SK-N-SH treated with all-trans-retinoic acid at 6 μM for 48 hours (cell line): ENCODE measurements around the gene ZNF30.
"Not testable (repeated sequence)": the region's sequence is repeated elsewhere in the genome, so short reads cannot be mapped to it uniquely, and the experiment has no call there.

Experiments used
- ATAC-seq: fragments of 200-7000 bp; cut with Tn5 transposase; 3 replicates; pipeline ENCODE4 v1.9.1; 2020; ENCODE audit warnings: mild to moderate bottlenecking, moderate library complexity
- ARNTL ChIP-seq: fragments of 450-650 bp; formaldehyde crosslinking; IDR thresholded peaks from 2 replicates; pipeline ENCODE4 v1.5.0; 2020; ENCODE audit warnings: low read depth, mild to moderate bottlenecking, moderate library complexity, borderline replicate concordance
- BACH2 ChIP-seq: fragments of 250-450 bp; sonication (Bioruptor Pico); IDR thresholded peaks from 2 replicates; pipeline ENCODE4 v1.9.0; 2021; ENCODE audit warnings: mild to moderate bottlenecking, borderline replicate concordance
- CSDC2 ChIP-seq: fragments of 250-450 bp; sonication (Bioruptor Pico); IDR thresholded peaks from 2 replicates; pipeline ENCODE4 v1.5.0; 2020; ENCODE audit warnings: mild to moderate bottlenecking, moderate library complexity
- GLIS3 ChIP-seq: fragments of 250-450 bp; sonication (Bioruptor Pico); IDR thresholded peaks from 2 replicates; pipeline ENCODE4 v1.5.0; 2020; ENCODE audit warnings: mild to moderate bottlenecking, moderate library complexity
- OSR1 ChIP-seq: fragments of 250-450 bp; sonication (Bioruptor Pico); IDR thresholded peaks from 2 replicates; pipeline ENCODE4 v1.8.0; 2022; ENCODE audit warnings: moderate library complexity, mild to moderate bottlenecking, inconsistent platforms
- PPARA ChIP-seq: fragments of 250-450 bp; sonication (Bioruptor Pico); IDR thresholded peaks from 2 replicates; pipeline ENCODE4 v1.5.0; 2020; ENCODE audit warnings: mild to moderate bottlenecking, borderline replicate concordance
- RARB ChIP-seq: fragments of 250-450 bp; sonication (Bioruptor Pico); IDR thresholded peaks from 2 replicates; pipeline ENCODE4 v1.8.0; 2021; ENCODE audit warnings: mild to moderate bottlenecking, moderate library complexity
- TCF4 ChIP-seq: fragments of 250-450 bp; sonication (Bioruptor Pico); IDR thresholded peaks from 2 replicates; pipeline ENCODE4 v1.8.0; 2021; ENCODE audit warnings: mild to moderate bottlenecking, moderate library complexity, borderline replicate concordance
- TOX ChIP-seq: fragments of 250-450 bp; sonication (Bioruptor Pico); IDR thresholded peaks from 2 replicates; pipeline ENCODE4 v1.8.0; 2021; ENCODE audit warnings: mild to moderate bottlenecking, moderate library complexity, borderline replicate concordance
- ZC3H10 ChIP-seq: fragments of 250-450 bp; sonication (Bioruptor Pico); IDR thresholded peaks from 2 replicates; pipeline ENCODE4 v1.5.1; 2021; ENCODE audit warnings: mild to moderate bottlenecking, moderate library complexity
- ZFP3 ChIP-seq: fragments of 250-450 bp; sonication (Bioruptor Pico); IDR thresholded peaks from 2 replicates; pipeline ENCODE4 v1.5.0; 2020; ENCODE audit warnings: mild to moderate bottlenecking, moderate library complexity
- ZFP30 ChIP-seq: fragments of 450-650 bp; formaldehyde crosslinking; IDR thresholded peaks from 2 replicates; pipeline ENCODE4 v1.5.0; 2022; ENCODE audit warnings: mild to moderate bottlenecking, moderate library complexity
- ZNF565 ChIP-seq: fragments of 450-650 bp; formaldehyde crosslinking; conservative IDR thresholded peaks from 2 replicates; pipeline ENCODE4 v1.5.0; 2020; ENCODE audit warnings: low read depth, mild to moderate bottlenecking, moderate library complexity
- ZNF8 ChIP-seq: fragments of 450-650 bp; formaldehyde crosslinking; IDR thresholded peaks from 2 replicates; pipeline ENCODE4 v1.5.0; 2020; ENCODE audit warnings: mild to moderate bottlenecking, moderate library complexity
- TF ChIP-seq, protein P1 (sequence below): fragments of 250-450 bp; sonication (Bioruptor Pico); IDR thresholded peaks from 2 replicates; pipeline ENCODE4 v1.8.0; 2020; ENCODE audit warnings: mild to moderate bottlenecking, moderate library complexity, borderline replicate concordance
- TF ChIP-seq, protein P2 (sequence below): fragments of 250-450 bp; sonication (Bioruptor Pico); IDR thresholded peaks from 2 replicates; pipeline ENCODE4 v1.8.0; 2021; ENCODE audit warnings: low read depth, mild to moderate bottlenecking, moderate library complexity, borderline replicate concordance
- TF ChIP-seq, protein P3 (sequence below): fragments of 250-450 bp; sonication (Bioruptor Pico); IDR thresholded peaks from 2 replicates; pipeline ENCODE4 v1.5.1; 2021; ENCODE audit warnings: mild to moderate bottlenecking, moderate library complexity

The ZNF30 gene

DNA sequence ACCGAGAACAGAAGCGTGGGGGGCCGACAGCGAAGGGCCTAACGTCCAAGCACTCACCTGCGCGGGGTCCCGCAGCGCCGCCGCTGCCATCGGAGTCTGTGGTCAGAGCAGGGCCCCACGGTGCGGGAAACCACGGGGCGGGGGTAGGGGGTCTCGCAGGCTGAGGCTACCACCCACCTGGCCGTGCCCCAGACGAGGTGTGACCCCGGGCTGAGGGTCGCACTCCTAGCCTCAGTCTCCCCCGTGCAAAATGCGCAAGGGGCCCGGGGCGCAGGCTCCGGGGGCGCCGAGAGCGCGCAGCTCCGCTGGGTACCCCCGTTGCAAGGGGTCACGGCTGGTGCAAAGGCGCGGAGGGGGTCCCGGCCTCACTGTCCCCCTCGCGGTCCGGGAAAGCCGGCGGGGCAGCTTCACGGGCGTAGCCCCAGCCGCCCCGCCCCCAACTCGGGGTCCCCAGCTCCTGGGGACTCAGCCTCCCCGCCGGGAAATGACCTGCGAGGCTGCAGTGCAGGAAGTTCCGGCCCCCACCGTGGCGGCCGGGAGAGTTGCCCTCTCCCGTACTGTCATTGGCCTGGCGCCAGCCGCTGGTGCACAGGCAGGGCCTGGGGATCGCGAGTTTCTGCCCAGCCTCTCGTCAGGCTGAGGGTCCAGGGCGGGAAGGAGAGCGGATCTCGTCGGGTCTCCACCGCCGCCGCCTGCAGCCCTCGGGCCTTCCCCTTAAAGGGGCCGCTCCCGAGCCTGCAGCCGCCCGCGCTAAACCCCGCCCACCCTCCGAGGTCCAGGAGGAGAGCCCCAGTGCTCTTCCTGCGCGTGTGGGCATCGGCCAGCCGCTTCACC, 37.1 kb downstream of the ZNF30 start, which contains the start of gene ZNF792:
TSS of gene ZNF792 (minus strand) at position 657 of the 834 bp plus-strand sequence. CDS start at position 90, 567 bp downstream.
- ATAC-seq = peak; percentile 92
- TF ChIP-seq, protein P1, sequence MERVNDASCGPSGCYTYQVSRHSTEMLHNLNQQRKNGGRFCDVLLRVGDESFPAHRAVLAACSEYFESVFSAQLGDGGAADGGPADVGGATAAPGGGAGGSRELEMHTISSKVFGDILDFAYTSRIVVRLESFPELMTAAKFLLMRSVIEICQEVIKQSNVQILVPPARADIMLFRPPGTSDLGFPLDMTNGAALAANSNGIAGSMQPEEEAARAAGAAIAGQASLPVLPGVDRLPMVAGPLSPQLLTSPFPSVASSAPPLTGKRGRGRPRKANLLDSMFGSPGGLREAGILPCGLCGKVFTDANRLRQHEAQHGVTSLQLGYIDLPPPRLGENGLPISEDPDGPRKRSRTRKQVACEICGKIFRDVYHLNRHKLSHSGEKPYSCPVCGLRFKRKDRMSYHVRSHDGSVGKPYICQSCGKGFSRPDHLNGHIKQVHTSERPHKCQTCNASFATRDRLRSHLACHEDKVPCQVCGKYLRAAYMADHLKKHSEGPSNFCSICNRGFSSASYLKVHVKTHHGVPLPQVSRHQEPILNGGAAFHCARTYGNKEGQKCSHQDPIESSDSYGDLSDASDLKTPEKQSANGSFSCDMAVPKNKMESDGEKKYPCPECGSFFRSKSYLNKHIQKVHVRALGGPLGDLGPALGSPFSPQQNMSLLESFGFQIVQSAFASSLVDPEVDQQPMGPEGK = peak; percentile 69; the same call in 1 of the 2 replicates
- TF ChIP-seq, protein P2, sequence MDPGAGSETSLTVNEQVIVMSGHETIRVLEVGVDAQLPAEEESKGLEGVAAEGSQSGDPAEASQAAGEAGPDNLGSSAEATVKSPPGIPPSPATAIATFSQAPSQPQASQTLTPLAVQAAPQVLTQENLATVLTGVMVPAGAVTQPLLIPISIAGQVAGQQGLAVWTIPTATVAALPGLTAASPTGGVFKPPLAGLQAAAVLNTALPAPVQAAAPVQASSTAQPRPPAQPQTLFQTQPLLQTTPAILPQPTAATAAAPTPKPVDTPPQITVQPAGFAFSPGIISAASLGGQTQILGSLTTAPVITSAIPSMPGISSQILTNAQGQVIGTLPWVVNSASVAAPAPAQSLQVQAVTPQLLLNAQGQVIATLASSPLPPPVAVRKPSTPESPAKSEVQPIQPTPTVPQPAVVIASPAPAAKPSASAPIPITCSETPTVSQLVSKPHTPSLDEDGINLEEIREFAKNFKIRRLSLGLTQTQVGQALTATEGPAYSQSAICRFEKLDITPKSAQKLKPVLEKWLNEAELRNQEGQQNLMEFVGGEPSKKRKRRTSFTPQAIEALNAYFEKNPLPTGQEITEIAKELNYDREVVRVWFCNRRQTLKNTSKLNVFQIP = no peak

DNA sequence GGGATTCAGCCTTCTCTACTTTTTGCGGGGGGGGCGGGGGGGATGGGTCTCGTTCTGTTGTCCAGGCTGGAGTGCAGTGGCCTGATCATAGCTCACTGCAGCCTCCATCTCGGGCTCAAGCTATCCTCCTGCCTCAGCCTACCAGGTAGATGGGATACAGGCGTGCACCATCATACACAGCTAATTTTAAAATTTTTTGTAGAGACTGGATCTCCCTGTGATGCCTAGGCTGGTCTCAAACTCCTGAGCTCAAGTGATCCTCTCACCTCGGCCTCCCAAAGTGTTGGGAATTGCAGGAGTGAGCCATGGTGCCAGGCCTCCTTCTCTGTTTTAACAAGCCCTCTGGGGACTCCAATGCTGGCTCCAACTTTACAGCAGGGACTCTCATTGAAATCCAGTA, 37.9 kb downstream of the ZNF30 start:
- TF ChIP-seq TOX (no peak), ZC3H10 (CRISPR knock-in tag) (no peak), ZFP30 (CRISPR knock-in tag) (no peak), ZNF565 (CRISPR knock-in tag) (no peak), BACH2 (CRISPR knock-in tag) (no peak), CSDC2 (CRISPR knock-in tag) (no peak), PPARA (CRISPR knock-in tag) (no peak)
- ATAC-seq = no peak

DNA sequence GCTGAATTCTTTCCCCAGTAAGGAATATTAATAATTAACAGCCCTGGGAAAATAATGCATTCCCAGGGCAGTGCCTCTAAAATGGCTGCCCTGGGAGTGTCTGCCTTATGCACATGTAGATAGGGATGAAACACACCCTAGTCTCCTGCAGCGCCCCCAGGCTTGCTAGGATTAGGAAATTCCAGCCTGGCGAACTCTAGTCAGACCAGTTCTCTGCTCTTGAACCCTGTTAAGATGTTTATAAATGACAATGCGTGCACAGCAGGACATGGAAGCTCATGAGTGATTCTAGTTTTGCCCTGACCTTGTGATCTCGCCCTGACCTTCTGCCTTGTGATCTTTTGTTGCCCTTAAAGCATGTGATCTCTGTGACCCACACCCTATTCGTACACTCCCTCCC, 38.8 kb downstream of the ZNF30 start:
- not testable (repeated sequence) for ATAC-seq

DNA sequence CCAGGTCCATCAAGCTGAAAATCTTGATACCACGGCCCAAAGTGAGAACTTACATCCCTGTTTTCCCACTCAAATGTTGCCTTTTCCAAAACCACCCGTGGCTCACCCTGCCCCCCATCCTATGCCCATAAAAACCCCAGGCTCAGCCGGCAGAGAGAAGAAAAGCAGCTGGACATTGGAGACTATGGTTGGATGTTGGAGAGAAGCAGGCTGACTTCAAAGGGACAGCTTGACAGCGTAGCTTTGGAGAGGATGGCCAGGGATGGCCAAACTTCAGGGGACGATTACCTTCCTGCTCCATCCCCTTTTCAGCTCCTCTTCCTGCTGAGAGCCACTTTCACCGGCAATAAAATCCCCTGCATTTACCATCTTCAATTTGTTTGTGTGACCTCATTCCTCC, 40.8 kb downstream of the ZNF30 start:
- TF ChIP-seq TOX = no peak
- TF ChIP-seq ZFP3 (CRISPR knock-in tag) = no peak
- no peak for TF ChIP-seq PPARA (CRISPR knock-in tag)
- no peak for TF ChIP-seq OSR1 (CRISPR knock-in tag)
- TF ChIP-seq RARB = no peak
- TF ChIP-seq ZNF8 (CRISPR knock-in tag) = no peak
- TF ChIP-seq TCF4 (CRISPR knock-in tag) = no peak
- TF ChIP-seq, protein P2 = no peak
- no peak for ATAC-seq

DNA sequence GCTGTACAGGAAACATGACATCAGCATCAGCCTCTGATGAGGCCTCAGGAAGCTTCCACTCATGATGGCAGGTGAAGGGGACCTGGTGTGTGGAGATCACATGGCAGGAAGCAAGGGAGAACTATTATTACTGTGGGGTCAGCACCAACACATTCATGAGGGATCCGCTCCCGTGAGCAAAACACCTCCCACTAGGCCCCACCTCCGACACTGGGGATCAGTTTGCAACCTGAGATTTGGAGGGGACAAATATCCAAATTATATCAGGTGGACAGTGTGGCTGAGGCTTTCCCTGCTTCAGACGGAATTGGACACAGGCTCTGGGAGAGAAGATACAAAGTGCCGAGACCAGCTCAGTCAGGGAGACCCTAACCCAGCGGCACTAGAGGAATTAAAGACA, 43.0 kb downstream of the ZNF30 start:
- no peak for ATAC-seq
- TF ChIP-seq, protein P3, sequence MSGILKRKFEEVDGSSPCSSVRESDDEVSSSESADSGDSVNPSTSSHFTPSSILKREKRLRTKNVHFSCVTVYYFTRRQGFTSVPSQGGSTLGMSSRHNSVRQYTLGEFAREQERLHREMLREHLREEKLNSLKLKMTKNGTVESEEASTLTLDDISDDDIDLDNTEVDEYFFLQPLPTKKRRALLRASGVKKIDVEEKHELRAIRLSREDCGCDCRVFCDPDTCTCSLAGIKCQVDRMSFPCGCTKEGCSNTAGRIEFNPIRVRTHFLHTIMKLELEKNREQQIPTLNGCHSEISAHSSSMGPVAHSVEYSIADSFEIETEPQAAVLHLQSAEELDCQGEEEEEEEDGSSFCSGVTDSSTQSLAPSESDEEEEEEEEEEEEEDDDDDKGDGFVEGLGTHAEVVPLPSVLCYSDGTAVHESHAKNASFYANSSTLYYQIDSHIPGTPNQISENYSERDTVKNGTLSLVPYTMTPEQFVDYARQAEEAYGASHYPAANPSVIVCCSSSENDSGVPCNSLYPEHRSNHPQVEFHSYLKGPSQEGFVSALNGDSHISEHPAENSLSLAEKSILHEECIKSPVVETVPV = no peak
- TF ChIP-seq ARNTL (CRISPR knock-in tag) (no peak), GLIS3 (no peak), ZNF565 (CRISPR knock-in tag) (no peak), OSR1 (CRISPR knock-in tag) (no peak), TOX (no peak)
- TF ChIP-seq, protein P2 = no peak

DNA sequence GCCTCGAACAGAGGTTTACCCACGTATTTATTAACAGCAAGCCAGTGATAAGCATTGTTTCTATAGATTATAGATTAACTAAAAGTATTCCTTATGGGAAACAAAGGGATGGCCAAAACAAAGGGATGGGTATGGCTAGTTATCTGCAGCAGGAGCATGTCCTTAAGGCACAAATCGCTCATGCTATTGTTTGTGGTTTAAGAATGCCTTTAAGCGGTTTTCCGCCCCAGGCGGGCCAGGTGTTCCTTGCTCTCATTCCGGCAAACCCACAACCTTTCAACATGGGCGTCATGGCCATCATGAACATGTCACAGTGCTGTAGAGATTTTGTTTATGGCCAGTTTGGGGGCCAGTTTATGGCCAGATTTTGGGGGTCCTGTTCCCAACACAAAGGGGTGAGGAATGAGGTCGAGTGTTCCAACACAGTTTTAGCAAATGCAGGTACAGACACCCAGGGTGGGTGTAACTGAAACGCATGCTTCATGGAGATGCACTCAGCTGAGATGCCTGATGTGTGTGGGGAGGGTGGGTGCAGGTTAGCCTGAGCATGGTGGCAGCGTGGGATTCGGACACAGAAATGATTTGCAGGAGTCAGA, 43.6 kb downstream of the ZNF30 start:
- not testable (repeated sequence) for ATAC-seq
